ENCODE results near the gene WT1. TPM values are rescaled to one million over a fixed set of nuclear protein-coding genes. Genes with fewer than 3 reads are reported as not detected.
"Not testable (repeated sequence)": the region's sequence is repeated elsewhere in the genome, so short reads cannot be mapped to it uniquely, and the experiment has no call there.

The WT1 gene
- polyA plus RNA-seq, 1 donor from 2014 or later, result not detected

- Histone ChIP-seq H3K9me3 (ENCODE audit: low read length) (no peaks in the 10 kb centered on the region), H3K27me3 (ENCODE audit: insufficient read depth, low read depth, low read length) (no peaks in the 10 kb centered on the region), H3K27ac (ENCODE audit: low read length) (no peak overlapping the region), H3K9me2 (ENCODE audit: insufficient read depth, low read length) (no peaks in the 10 kb centered on the region), H3K79me2 (replicated peaks; ENCODE audit: insufficient read depth, low read length) (no peaks in the 10 kb centered on the region), H4K20me1 (ENCODE audit: insufficient read depth) (no peaks in the 10 kb centered on the region), H3K4me3 (ENCODE audit: low read length) (no peak overlapping the region), H2AFZ (ENCODE audit: low read depth, low read length) (no peak overlapping the region), H3F3A (ENCODE audit: insufficient read depth, low read length, poor library complexity, severe bottlenecking) (no peaks in the 10 kb centered on the region), H3K36me3 (ENCODE audit: insufficient read depth, low read length) (no peaks in the 10 kb centered on the region), H3K9ac (ENCODE audit: low read length) (no peak overlapping the region), H3K4me2 (ENCODE audit: low read length) (no peak overlapping the region)
- TF ChIP-seq CTCF (IDR thresholded peaks at IDR 0.05; ENCODE audit: poor library complexity, severe bottlenecking) (no peak), SMC3 (conservative IDR thresholded peaks at IDR 0.05; ENCODE audit: poor library complexity) (no peak), EP300 (conservative IDR thresholded peaks at IDR 0.05; ENCODE audit: poor library complexity, severe bottlenecking) (no peak), POLR2AphosphoS5 (IDR thresholded peaks at IDR 0.05) (no peak), RAD21 (conservative IDR thresholded peaks at IDR 0.05) (no peak), EZH2 (IDR thresholded peaks at IDR 0.05; ENCODE audit: borderline replicate concordance, insufficient read depth, low read length, poor library complexity, severe bottlenecking) (no peak), REST (IDR thresholded peaks at IDR 0.05; ENCODE audit: borderline replicate concordance) (no peak)
These were observed 36.9 kb upstream of the WT1 start for GRCh38 chr11:32472226-32472625.

GRCh38 chr11:32471544-32471943, 36.2 kb upstream of the WT1 start:
- H3K9me2 ChIP-seq (ENCODE audit: insufficient read depth, low read length); H3K9ac ChIP-seq (ENCODE audit: low read length); H4K20me1 ChIP-seq (ENCODE audit: insufficient read depth); H3K79me2 ChIP-seq (replicated peaks; ENCODE audit: insufficient read depth, low read length); H3K4me2 ChIP-seq (ENCODE audit: low read length); H3F3A ChIP-seq (ENCODE audit: insufficient read depth, low read length, poor library complexity, severe bottlenecking); H3K27me3 ChIP-seq (ENCODE audit: insufficient read depth, low read depth, low read length); H2AFZ ChIP-seq (ENCODE audit: low read depth, low read length); H3K36me3 ChIP-seq (ENCODE audit: insufficient read depth, low read length); H3K27ac ChIP-seq (ENCODE audit: low read length); H3K9me3 ChIP-seq (ENCODE audit: low read length); H3K4me3 ChIP-seq (ENCODE audit: low read length): not testable (repeated sequence)

- Histone ChIP-seq H3K9me2 (ENCODE audit: insufficient read depth, low read length) (no peaks in the 10 kb centered on the region), H3K4me3 (ENCODE audit: low read length) (no peak overlapping the region), H3K27ac (ENCODE audit: low read length) (no peak overlapping the region), H3K27me3 (ENCODE audit: insufficient read depth, low read depth, low read length) (no peaks in the 10 kb centered on the region), H3K9me3 (ENCODE audit: low read length) (no peaks in the 10 kb centered on the region), H3F3A (ENCODE audit: insufficient read depth, low read length, poor library complexity, severe bottlenecking) (no peaks in the 10 kb centered on the region), H4K20me1 (ENCODE audit: insufficient read depth) (no peaks in the 10 kb centered on the region), H3K79me2 (replicated peaks; ENCODE audit: insufficient read depth, low read length) (no peaks in the 10 kb centered on the region), H3K9ac (ENCODE audit: low read length) (no peak overlapping the region), H2AFZ (ENCODE audit: low read depth, low read length) (no peak overlapping the region), H3K36me3 (ENCODE audit: insufficient read depth, low read length) (no peaks in the 10 kb centered on the region), H3K4me2 (ENCODE audit: low read length) (no peak overlapping the region)
- no peak for TF ChIP-seq EP300 (conservative IDR thresholded peaks at IDR 0.05; ENCODE audit: poor library complexity, severe bottlenecking)
- no peak for TF ChIP-seq POLR2AphosphoS5 (IDR thresholded peaks at IDR 0.05)
These were observed 34.5 kb upstream of the WT1 start for GRCh38 chr11:32469791-32470190.

Data from neural cell (in vitro differentiated cells).